ENCODE results near the gene MYB. TPM values are rescaled to one million over a fixed set of nuclear protein-coding genes. Genes with fewer than 3 reads are reported as not detected.

Gene MYB
- total and polyA plus RNA-seq, 2 donors (not counting 3 experiments of a cell fraction or from before 2014, with no cell fraction given), result 0.14 to 0.53 TPM

GRCh38 chr6:135189344-135189743 is 8.2 kb downstream of the MYB start:
- Histone ChIP-seq H3K4me3 (replicated peaks in 1 of 3; ENCODE audit: insufficient read depth in 1 of 3, low read depth in 1 of 3, low read length in 3 of 3) (no peak overlapping the region), H3K36me3 (ENCODE audit: control insufficient read depth in 2 of 2, extremely low read depth in 1 of 2, insufficient read depth in 2 of 2, low read length in 2 of 2) (no peaks in the 10 kb centered on the region), H3K9me1 (replicated peaks; ENCODE audit: control insufficient read depth, extremely low read depth, insufficient read depth, low read length) (no peaks in the 10 kb centered on the region), H3K79me2 (ENCODE audit: control insufficient read depth, insufficient read depth, low read length) (no peaks in the 10 kb centered on the region), H2AFZ (ENCODE audit: low read depth, low read length) (no peak overlapping the region), H3K27ac (ENCODE audit: insufficient read depth, low read depth, low read length) (no peak overlapping the region), H3K4me1 (ENCODE audit: control insufficient read depth, extremely low read depth, insufficient read depth, low read length) (no peaks in the 10 kb centered on the region), H3K27me3 (ENCODE audit: control insufficient read depth in 2 of 2, insufficient read depth in 2 of 2, low read length in 2 of 2) (peaks cover 2 to 5% of the 10 kb centered on the region in 2 experiments), H3K9ac (replicated peaks; ENCODE audit: extremely low read depth, insufficient read depth, low read length) (no peak overlapping the region), H3K4me2 (ENCODE audit: insufficient read depth, low read length) (no peak overlapping the region), H4K20me1 (replicated peaks; ENCODE audit: control insufficient read depth, extremely low read depth, insufficient read depth, low read length) (no peaks in the 10 kb centered on the region), H3K9me3 (replicated peaks; ENCODE audit: control insufficient read depth, insufficient read depth, low read length) (no peaks in the 10 kb centered on the region)
- dilution Hi-C loops (cut with MboI; ENCODE audit: extremely low pct_ligation_motif_present, low sequenced_read_pairs) (no loop called here), intact Hi-C loops (cut with micrococcal nuclease) (no loop called here)
- no peak for TF ChIP-seq GATA2 (IDR thresholded peaks at IDR 0.05; ENCODE audit: insufficient read depth, insufficient read length, low read depth, low read length)
- TF ChIP-seq MYC (IDR thresholded peaks at IDR 0.05; ENCODE audit: low read depth, low read length), result no peak
- TF ChIP-seq POLR2AphosphoS5 (IDR thresholded peaks at IDR 0.05; ENCODE audit: insufficient read depth, low read depth, low read length), result no peak
- no peak for TF ChIP-seq EZH2 (IDR thresholded peaks at IDR 0.05; ENCODE audit: borderline replicate concordance, low read depth, low read length, severe bottlenecking)
- no peak for TF ChIP-seq POLR2A (IDR thresholded peaks at IDR 0.05; ENCODE audit: low read depth, low read length)
- TF ChIP-seq JUN (IDR thresholded peaks at IDR 0.05; ENCODE audit: borderline replicate concordance, insufficient read depth, insufficient read length, low read depth), result no peak
- no peak for TF ChIP-seq MAX (IDR thresholded peaks at IDR 0.05; ENCODE audit: insufficient read depth, insufficient read length)
- TF ChIP-seq CTCF (IDR thresholded peaks at IDR 0.05; ENCODE audit: extremely low read depth in 1 of 2, insufficient read depth in 1 of 2, low read depth in 1 of 2, low read length in 2 of 2), result no peak
- CTCF ChIA-PET, result no interaction called here
- BruUV-seq (replicated peaks), result no TSS peak
- FAIRE-seq (no peak), DNase-seq (ENCODE audit: low read depth, low spot score) (no peak)
- POLR2A ChIA-PET, result no interaction called here

Data from endothelial cell of umbilical vein (primary cell).